ENCODE measurements around the gene COLEC12.
"Not testable (repeated sequence)": the region's sequence is repeated elsewhere in the genome, so short reads cannot be mapped to it uniquely, and the experiment has no call there.

Gene COLEC12

DNA sequence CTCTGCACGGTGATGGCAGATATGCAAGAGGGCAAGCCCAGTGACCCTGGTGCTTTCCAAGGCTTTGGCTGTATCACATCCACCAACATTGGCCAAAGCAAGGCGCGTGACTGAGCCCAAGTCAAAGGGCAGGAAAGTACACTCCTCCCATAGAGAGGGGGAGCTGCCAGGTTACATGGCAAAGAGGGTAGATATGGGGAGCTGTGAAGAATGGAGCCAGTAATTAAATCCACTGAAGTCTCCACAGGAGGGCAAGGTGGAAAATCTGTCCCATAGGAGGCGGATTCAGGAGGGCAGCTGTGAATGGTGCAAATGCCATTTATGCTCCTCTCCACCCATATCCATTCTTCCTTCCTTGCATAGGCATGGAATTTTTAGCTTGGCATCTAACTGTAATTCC lies 188.1 kb downstream of the COLEC12 start:
- DNase-seq, result no peak

DNA sequence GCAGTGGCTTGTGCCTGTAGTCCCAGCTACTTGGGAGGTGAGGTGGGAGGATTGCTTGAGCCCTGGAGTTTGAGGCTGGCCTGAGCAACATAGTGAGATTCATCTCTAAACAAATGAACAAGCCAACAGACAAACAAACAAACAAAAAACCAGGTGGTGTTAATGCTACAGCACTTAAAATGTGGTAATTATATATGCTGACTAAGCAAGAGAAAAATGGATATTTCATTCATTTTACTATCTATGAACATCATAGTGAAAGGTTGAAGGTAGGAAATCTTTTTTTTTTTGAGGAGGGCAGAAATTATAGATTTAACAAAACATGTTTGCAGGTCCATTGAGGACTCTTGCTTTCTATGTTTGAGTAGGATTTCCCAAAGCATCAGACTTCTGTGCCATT lies 190.5 kb downstream of the COLEC12 start:
- no peak for DNase-seq

DNA sequence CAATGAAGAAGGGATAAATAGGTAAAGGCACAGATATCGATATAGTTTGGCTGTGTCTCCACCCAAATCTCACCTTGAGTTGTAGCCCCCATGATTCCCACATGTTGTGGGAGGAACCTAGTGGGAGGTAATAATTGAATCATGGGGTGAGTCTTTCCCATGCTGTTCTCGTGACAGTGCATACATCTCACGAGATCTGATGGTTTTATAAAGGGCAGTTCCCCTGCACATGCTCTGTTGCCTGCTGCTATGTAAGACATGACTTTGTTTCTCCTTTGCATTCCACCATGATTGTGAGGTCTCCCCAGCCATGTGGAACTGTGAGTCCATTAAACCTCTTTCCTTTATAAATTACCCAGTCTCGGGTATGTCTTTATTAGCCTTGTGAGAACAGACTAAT lies 192.4 kb downstream of the COLEC12 start:
- DNase-seq, result not testable (repeated sequence)

DNA sequence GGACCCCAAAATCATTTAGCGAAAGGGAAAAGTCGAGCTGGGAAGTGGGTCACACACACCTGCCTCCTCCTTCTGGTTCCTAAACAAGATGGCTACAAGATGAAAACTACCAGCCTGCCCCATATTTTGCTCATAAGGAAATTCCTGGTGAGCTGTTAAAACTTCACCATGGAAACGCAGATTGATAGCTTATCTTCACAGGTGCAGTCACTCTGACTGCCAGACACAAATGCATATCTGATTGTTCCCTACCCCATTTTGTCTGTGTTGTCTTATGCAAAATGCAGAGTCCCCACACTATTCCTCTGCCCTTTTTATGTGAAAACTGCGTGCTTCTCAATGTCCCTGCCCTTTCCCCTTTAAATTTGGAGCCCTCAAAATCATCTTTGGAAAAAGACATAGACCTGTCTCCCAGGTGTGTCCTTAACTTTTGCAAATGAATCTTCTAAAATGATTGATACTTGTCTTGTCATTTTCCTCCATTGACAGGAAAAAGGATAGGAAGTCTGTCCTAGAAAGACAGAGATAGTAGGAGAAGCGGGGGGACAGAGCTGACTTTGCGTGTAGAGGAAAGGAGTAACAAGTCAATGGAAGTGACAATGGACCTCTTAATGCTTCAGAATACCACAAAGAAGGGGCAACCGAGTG lies 193.8 kb downstream of the COLEC12 start:
- DNase-seq, result no peak

DNA sequence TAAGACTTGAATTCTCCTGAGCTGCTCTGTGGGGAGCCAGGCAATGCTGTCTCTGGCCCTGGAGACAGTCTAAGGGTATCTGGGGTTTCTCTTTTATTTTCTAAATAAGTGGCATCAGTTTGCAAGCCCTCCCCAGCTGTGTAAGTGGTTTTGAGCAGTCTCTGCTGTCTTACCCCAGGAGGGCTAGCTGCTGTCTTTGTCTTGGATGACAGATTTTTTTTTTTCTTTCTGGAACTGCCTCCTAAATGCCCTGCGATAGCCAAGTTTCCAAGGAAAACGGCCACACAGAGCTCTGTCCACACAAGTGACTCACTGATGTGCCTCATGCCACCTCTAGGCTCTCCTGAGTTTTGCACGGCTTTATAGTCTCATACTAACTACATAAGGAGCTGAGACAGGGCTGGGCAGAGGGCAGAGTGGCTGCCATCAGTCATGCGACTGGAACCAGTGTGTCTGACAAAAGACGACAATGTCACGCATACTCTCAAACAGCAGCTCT lies 195.4 kb downstream of the COLEC12 start:
- DNase-seq, result no peak

DNA sequence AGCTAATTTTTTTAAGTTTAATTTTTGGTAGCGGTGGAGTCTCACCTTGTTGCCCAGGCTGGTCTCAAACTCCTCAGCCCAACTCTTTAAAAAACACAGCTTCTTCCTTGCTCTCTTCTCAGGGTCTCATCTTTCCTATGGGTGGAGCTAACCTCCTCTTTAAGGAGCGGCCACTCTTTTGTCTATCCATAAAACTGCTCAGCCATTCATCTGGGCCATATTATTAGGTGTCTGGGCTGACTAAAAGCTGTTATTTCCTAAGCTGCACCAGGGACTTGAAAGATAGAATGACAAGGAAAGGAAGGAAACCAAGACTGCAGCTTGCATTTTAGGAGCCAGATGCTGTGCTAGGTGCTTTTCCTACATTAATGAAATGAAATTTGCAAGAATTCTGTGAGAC lies 196.9 kb downstream of the COLEC12 start:
- DNase-seq, result no peak

DNA sequence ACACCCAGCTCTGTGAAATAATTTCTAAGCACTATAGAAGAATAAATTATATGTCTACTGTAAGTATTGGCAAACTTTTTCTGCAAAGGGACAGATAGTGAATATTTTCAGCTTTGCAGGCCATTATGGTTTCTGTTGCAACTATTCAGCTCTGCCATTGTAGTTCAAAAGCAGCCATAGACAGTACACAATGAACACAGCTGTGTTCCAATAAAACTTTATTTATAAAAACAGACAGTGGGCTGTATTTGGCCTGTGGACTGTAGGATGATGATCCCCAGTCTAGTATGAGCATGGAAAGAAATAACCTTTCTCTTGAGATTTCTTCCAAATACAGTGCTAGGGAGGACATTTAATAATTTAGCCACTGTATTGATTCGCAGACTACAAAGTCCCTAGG lies 197.5 kb downstream of the COLEC12 start:
- DNase-seq, result no peak

DNA sequence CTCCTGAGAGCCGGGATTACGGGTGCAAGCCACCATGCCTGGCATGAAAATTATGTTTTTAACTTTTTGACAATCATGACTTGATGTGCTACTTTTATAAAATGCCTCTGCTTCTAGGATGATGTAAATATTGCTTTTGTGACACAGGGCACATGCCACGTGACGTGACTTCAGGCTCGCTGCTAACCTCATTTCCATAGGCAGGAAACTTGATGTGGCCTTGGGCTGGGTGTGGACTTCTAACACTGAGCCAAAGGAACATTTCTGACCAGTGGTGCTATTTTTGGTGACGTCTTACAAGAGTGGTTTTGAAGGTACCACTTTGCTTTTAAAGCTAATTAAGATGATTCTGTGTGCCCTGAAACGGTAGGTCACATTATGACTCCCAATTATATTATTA lies 198.4 kb downstream of the COLEC12 start:
- no peak for DNase-seq

DNA sequence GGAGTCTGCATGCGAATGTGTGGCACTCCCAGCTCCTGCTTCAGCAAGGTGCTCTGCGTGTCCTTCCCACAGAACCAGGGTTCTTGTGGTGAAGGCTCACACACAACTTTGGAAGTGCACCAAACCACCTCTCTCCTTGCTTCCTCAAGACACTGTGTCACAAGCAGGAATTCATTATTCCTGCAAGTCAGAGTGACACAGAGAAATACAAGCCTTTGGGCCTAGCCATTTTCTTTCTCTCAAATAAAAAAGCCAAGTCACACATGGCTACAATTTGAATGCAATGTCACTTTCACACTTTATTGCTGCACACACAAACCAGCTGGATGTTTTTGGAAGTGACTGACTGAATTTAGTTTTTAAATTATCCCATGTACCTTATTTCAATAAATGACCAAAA lies 202.6 kb downstream of the COLEC12 start:
- no peak for DNase-seq

DNA sequence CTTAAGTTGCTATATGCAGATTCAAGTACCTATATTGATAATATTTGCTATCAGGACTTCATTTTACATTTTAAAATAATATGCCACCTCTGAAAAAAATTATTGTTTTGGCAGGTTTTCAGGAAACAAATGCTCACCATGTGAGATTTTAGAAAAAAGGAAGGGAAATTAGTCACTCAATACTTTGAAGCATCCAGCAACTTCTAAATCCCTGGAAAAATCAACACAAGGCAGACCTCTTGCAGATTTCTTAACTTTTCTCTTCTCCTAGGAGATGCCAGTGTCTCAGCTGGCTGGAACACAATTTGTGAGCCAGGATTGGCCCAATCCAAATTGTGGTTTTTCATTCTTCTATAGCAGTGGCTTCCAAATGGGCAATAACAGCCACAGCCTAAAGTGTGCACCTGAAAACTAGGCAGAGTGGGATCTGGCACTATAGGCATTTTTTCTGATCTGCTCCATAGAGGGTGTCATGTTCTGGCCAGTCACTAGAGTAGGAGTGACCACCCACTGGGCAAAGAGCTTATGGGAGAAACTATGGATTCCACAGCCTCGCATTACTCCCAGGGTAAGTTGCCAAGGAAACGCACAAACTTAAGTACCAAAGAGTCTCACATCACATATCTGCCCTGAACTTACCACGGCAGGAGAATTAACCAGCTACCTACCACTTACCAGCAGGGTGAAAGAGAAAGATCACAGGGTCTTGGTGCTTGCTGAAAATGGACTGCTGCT lies 204.6 kb downstream of the COLEC12 start:
- DNase-seq, result no peak

DNA sequence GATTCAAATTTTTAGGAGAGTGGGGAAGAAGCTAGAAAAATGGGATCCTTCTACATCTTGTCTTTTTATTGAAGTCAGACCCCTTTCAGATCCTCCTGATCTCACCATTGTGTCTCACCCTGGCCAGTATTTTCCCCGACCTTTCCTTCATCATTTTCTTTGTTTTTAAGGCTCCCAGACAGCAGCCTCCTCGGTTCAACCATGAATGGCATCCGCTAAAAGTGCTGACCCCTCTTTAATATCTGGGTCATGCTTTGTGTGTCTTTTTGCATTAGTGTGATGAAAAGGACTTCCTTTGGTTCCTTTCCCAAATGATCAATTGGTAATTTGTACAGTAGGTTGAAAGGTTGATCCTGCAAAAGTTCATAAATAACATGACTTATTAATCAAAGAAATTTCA lies 205.9 kb downstream of the COLEC12 start:
- no peak for DNase-seq

DNA sequence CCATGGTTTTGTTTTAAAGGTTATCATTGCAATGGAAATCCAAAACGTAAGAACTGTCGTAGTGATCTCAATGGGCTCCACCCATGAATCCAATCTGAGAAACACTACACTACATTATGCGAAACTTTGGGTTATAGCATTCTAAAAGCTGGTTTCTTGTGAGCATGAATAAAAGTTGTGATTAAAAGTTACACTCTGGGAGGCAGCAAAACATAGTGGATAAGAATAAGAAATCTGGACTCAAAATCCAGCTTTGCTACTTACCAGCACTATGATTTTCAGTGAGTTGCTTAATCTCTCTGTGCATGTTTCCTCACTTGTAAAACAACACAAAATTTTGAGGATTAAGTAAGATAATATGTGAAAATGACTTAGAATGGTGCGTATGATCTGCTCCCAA lies 207.0 kb downstream of the COLEC12 start:
- DNase-seq, result no peak

DNA sequence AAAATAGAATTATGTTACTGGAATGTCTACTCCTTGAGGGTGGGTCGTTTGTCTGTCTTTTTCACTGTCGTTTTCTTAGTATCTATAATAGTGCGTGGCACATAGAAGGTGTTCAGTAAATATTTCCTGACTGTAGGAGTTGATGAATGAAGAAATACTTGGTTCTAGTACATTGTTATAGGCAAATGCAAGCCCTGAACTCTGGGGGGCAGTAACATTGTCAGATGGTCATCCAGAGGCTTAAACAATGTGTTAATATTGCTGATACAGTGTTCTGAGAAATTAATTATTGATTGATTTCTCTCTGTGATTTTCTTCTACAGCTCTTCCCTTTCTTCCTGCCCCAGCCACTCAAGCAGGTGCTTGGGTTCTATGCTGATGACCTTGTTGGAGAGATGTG lies 208.2 kb downstream of the COLEC12 start:
- no peak for DNase-seq

DNA sequence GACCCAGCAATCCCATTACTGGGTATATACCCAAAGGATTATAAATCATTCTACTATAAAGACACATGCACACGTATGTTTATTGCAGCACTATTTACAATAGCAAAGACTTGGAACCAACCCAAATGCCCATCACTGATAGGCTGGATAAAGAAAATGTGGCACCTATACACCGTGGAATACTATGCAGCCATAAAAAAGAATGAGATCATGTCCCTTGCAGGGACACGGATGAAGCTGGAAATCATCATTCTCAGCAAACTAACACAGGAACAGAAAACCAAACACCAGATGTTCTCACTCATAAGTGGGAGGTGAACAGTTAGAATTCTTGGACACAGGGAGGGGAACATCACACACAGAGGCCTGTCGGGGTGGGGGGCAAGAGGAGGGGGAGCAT lies 210.5 kb downstream of the COLEC12 start:
- DNase-seq, result not testable (repeated sequence)

DNA sequence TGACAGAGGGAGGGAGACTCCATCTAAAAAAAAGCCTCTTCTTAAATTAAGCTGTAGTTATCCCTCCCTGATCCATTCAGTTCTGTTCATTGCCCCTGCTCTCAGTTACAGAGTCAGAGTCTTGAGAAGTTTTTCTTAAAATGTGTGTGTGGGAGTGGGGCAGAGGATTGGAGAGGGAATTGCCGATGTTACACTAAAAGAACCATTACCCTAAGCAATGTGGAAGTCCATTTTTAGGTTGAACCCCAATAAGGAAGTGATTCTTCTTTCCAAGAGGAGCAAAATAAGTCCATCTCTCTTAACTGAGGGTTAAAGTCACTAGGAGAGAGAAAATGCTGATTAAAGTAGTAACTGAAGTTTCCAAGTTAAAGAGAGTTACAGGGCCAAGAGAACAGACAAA lies 211.5 kb downstream of the COLEC12 start:
- no peak for DNase-seq

DNA sequence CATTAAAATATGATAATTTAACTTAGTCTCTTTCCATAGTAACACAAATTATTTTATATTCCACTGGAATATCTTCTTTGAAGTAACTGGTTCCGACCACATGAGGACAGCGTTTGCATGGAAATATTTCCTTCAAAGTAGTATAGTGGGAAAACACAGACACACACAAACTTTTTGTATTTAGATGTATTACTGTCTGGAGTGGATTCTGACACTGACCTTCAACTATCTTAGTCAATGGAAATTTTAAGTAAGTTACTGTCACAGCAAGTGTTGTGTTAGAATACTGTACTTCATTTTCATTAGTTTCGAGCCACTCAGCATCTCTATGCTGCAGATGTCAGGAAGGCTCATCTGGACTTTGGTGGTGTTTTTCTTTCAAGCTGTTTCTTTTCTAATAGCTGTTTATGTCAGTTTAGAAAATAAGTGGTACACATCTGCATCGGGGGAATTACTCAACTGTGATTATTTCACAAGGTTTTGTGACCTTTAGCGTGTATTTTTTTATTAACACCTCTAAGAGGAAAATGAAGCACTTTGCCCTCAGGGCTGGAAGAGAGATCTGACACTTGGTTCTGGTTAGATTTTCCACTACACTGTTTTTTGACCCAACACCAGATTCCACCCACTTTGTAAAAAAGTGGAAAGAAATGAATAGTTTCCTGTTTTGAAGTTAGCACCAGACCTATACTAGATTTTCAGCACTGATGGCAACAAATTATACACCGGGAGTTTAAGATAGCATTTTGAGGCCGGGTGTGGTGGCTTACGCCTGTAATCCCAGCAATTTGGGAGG lies 213.8 kb downstream of the COLEC12 start:
- peak; percentile 63 for DNase-seq

DNA sequence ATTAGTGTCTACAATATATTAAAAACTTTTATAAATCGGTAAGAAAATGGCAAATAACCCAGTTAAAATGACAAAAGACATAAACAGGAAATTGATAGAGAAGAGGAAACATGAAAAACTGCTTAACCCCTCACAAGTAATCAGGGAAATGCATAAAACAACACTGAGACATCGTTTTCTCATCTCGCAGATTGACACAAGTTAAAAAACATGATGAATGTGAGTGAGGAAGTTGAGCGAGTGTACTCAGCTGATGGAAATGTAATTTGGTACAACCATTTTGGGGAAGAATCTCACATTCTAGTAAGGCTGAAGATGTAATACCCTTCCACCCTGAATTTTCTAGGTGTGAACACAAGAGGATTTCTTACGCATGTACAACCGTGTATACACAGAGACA lies 214.7 kb downstream of the COLEC12 start:
- no peak for DNase-seq

DNA sequence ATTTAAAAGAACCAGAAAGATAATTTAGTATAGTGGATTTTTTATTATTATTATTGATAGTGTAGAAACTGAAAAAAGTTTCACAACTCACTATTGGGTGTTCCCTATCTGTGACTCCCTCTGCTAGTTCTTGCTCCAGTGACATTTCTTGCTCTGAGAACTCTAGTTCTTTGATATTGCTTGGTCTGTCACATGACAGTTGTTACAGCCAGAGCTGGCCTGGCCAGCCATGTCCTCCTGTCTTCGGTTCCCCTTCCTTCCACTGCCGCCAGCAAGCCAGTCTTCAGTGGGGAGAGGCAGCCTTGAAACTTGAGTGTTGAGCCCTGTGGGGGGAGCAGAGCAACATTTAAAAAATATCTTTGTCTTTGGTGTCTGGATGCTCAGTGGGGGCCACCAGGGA lies 225.0 kb downstream of the COLEC12 start:
- DNase-seq, result no peak

DNA sequence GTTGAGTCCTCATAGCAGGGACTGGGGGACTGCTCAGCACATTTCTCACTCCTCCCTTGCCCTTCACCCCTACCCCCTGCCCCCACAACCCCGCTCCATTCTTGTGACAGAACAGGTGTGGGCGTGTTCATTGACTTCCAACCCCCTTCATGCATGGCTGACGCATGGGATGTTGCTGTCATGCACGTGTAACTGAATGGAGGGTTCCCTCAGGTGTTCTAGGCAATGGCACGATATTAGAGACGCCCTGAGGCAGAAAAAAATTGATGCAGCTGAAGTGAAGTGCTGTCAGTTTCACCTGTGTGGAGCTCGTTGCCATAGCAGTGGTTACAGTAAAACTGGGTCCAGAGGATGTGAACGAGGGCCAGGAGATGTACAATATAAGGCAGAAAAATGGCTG lies 226.2 kb downstream of the COLEC12 start:
- no peak for DNase-seq

DNA sequence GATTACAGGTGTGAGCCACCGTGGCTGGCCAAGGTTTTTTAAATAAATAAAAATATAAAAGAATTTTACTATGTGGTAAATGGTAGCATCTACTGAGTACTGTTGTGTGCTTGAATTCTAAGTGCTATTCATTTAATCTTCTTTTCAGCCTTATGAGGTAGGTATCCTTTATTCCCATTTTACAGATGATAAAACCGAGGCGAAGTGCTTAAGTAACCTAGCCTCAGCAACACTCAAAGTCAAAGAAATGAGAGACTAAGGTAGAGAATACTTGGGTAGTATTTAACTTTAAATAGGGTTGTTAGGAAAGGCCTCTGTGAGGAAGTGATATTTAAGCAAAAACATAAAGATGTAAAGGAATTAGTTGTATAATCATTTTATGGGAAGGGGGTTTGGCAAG lies 227.0 kb downstream of the COLEC12 start:
- no peak for DNase-seq

DNA sequence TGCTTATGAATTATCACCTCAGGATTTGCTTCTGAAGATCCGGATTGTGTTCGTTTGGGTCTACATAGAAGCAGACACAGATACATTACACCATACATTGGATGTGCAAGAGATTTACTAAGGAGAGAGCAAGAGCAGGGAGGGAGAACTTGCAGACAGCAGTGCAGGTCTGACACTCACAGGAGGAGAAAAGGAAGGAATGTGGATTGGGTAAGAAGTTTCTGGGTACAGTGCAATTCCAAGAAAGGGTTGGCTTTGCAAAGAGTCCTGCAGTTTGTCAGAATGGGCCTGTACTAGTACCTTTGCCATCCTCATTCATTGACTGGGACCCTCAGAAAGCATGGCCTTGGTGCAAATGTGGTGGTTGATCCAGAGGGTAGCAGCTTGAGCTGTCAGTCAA lies 227.9 kb downstream of the COLEC12 start:
- DNase-seq, result no peak

DNA sequence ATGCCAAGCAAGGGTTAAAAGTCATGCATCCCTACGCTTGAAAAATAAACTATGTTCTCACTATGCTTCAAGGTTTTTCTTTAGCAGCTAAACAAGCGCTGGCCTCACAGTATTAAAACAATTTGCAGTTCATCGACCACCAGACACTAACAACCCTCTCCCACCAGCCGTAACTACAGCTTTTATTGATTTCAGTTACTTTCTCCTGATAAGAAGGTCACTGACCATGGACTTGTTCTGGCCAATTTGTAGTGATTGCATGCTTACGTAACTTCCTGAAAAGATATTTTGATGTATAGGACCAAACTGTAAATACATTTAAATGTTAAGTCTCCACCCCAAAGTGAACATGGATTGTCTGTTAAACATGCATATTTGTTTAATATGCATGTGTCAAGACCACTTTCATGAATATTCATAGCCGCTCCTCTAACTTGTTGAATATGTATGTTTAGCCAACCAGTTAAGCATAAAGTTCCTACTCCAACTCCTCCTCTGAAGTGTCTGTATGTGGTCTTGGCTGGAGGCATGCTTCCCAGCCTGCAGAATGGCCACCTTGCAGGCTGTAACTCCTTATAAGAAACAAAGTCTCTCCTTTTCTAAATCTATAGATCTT lies 230.9 kb downstream of the COLEC12 start:
- DNase-seq, result no peak
